Hepatocyte (in vitro differentiated cells): Measurements from ENCODE around the gene NDUFV2. TPM values are rescaled to one million over a fixed set of nuclear protein-coding genes. Genes with fewer than 3 reads are reported as not detected.

Experiments used
- DNase-seq: peaks from one replicate; pipeline ENCODE4 v3.0.0-alpha.2; 2016; ENCODE audit warnings: low spot score
- H2AFZ ChIP-seq: fragments of 200-600 bp; sonication (generic); 2 replicates; pipeline ENCODE4 v1.6.0; 2016; ENCODE audit warnings: antibody characterized with exemption, mild to moderate bottlenecking
- H3K27ac ChIP-seq: fragments of 200-600 bp; sonication (generic); 2 replicates; pipeline ENCODE4 v1.5.1; 2016; ENCODE audit warnings: mild to moderate bottlenecking
- H3K27me3 ChIP-seq: fragments of 200-600 bp; sonication (generic); 2 replicates; pipeline ENCODE4 v1.6.1; 2016
- H3K36me3 ChIP-seq: fragments of 200-600 bp; sonication (generic); replicated peaks from 2 replicates; pipeline ENCODE4 v1.5.1; 2016; ENCODE audit warnings: low read depth; ENCODE audit not compliant: insufficient read depth
- H3K4me1 ChIP-seq: fragments of 200-600 bp; sonication (generic); 2 replicates; pipeline ENCODE4 v1.5.1; 2016; ENCODE audit warnings: mild to moderate bottlenecking, moderate library complexity; ENCODE audit not compliant: insufficient read depth
- H3K4me2 ChIP-seq: fragments of 200-600 bp; sonication (generic); 2 replicates; pipeline ENCODE4 v1.6.0; 2016
- H3K4me3 ChIP-seq: fragments of 200-600 bp; sonication (generic); 2 replicates; pipeline ENCODE4 v1.5.1; 2016; ENCODE audit warnings: mild to moderate bottlenecking
- H3K79me2 ChIP-seq: fragments of 200-600 bp; sonication (generic); 2 replicates; pipeline ENCODE4 v1.6.0; 2017; ENCODE audit warnings: mild to moderate bottlenecking
- H3K9me2 ChIP-seq: fragments of 200-600 bp; sonication (generic); replicated peaks from 2 replicates; pipeline ENCODE4 v1.6.0; 2017; ENCODE audit warnings: mild to moderate bottlenecking; ENCODE audit not compliant: insufficient read depth
- H3K9me3 ChIP-seq: fragments of 200-600 bp; sonication (generic); 2 replicates; pipeline ENCODE4 v1.5.1; 2016; ENCODE audit warnings: low read depth, mild to moderate bottlenecking
- H4K20me1 ChIP-seq: fragments of 200-600 bp; sonication (generic); 2 replicates; pipeline ENCODE4 v1.6.0; 2016; ENCODE audit warnings: mild to moderate bottlenecking; ENCODE audit not compliant: insufficient read depth, poor library complexity, severe bottlenecking
- CTCF ChIP-seq: fragments of 200-600 bp; sonication (generic); IDR thresholded peaks from 2 replicates; pipeline ENCODE4 v1.5.1; 2016; ENCODE audit warnings: antibody characterized with exemption, mild to moderate bottlenecking; ENCODE audit not compliant: poor library complexity
- EZH2 ChIP-seq: fragments of 200-600 bp; sonication (generic); IDR thresholded peaks from 2 replicates; pipeline ENCODE4 v1.6.1; 2016; ENCODE audit warnings: antibody characterized with exemption, mild to moderate bottlenecking, borderline replicate concordance
- EZH2phosphoT487 ChIP-seq: fragments of 200-600 bp; sonication (generic); IDR thresholded peaks from one replicate; pipeline ENCODE4 v1.6.1; 2018; ENCODE audit warnings: antibody characterized with exemption, mild to moderate bottlenecking, low read depth, moderate library complexity; ENCODE audit not compliant: unreplicated experiment, severe bottlenecking
- WGBS: methylation state at CpG from one replicate; pipeline ENCODE4 v1.1.6; 2016; ENCODE audit warnings: low lambda C conversion rate; ENCODE audit errors: missing lambda C conversion rate; 5-methylcytosine and 5-hydroxymethylcytosine counted together
- polyA plus RNA-seq: library from polyadenylated mRNA; unstranded; fragments of >200 nt; fragmentation: Nextera tagmentation; extraction: Ambion mirVana; gene quantifications from 2 replicates; pipeline ENCODE4 v1.2.1, GENCODE V29; 2016
- total RNA-seq: library from RNA; depleted of rRNA; stranded (reverse); fragments of >200 nt; gene quantifications from 2 replicates; pipeline ENCODE4 v1.2.3, GENCODE V29; 2014

NDUFV2 gene
- total and polyA plus RNA-seq, 2 experiments from 2014 or later: 178 to 238 TPM

- TF ChIP-seq EZH2phosphoT487: no peak
- TF ChIP-seq EZH2: no peak
- no peak for TF ChIP-seq CTCF
- no peaks in the 10 kb centered on the region for H3K36me3 ChIP-seq
- H4K20me1 ChIP-seq: no peaks in the 10 kb centered on the region
- no peaks in the 10 kb centered on the region for H3K9me2 ChIP-seq
- H3K4me1 ChIP-seq: no peaks in the 10 kb centered on the region
- 100% methylated on average over 1 of the region's 1 CpG for WGBS
- no peaks in the 10 kb centered on the region for H3K9me3 ChIP-seq
- H3K27me3 ChIP-seq: no peaks in the 10 kb centered on the region
- H3K4me2 ChIP-seq: no peak overlapping the region
- H3K27ac ChIP-seq: no peak overlapping the region
- H3K4me3 ChIP-seq: no peak overlapping the region
- H2AFZ ChIP-seq: no peak overlapping the region
- no peaks in the 10 kb centered on the region for H3K79me2 ChIP-seq
- no peak for DNase-seq
These were observed 46.9 kb upstream of the NDUFV2 start for GRCh38 chr18:9055626-9056025.

- Histone ChIP-seq H3K36me3 (no peaks in the 10 kb centered on the region), H2AFZ (no peak overlapping the region)
These were observed 44.9 kb upstream of the NDUFV2 start for GRCh38 chr18:9057646-9058045.

GRCh38 chr18:9058406-9058805, 44.1 kb upstream of the NDUFV2 start:
- Histone ChIP-seq H3K4me1 (no peaks in the 10 kb centered on the region), H3K4me2 (no peak overlapping the region), H3K36me3 (no peaks in the 10 kb centered on the region), H3K27me3 (no peaks in the 10 kb centered on the region), H3K9me2 (no peaks in the 10 kb centered on the region), H2AFZ (no peak overlapping the region), H3K9me3 (no peaks in the 10 kb centered on the region), H4K20me1 (no peaks in the 10 kb centered on the region), H3K27ac (no peak overlapping the region), H3K4me3 (no peak overlapping the region), H3K79me2 (no peaks in the 10 kb centered on the region)
- TF ChIP-seq CTCF (no peak), EZH2phosphoT487 (no peak), EZH2 (no peak)
- no peak for DNase-seq
- 36% methylated on average over 4 of the region's 4 CpGs for WGBS

More at GRCh38 chr18:9057646-9058045, 44.9 kb upstream of the NDUFV2 start:
- Histone ChIP-seq H3K4me3 (no peak overlapping the region), H3K79me2 (no peaks in the 10 kb centered on the region), H3K4me2 (no peak overlapping the region), H3K27me3 (no peaks in the 10 kb centered on the region), H3K4me1 (no peaks in the 10 kb centered on the region), H3K27ac (no peak overlapping the region), H3K9me2 (no peaks in the 10 kb centered on the region), H4K20me1 (no peaks in the 10 kb centered on the region), H3K9me3 (no peaks in the 10 kb centered on the region)
- WGBS: over 99% methylated on average over 3 of the region's 3 CpGs
- DNase-seq: no peak
- TF ChIP-seq CTCF: no peak
- TF ChIP-seq EZH2phosphoT487: no peak
- TF ChIP-seq EZH2: no peak

DNA sequence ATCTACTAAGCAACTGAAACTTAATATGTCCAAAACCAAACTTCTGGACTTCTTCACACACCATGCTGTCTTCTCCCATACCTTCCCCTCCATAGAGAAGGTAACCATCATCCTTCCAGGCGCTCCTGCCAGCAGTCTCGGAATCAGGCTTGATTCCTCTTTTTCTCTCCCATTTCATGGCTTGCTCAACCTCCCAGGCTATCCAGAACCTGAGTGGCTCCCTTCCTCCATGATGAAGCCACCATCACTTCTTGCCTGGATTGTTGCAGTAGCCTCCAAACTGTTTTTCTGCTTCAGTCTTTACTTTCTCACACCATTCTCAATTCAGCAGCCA, 40.1 kb upstream of the NDUFV2 start:
- H3K36me3 ChIP-seq: no peaks in the 10 kb centered on the region
- no peak overlapping the region for H2AFZ ChIP-seq
- no peaks in the 10 kb centered on the region for H3K4me1 ChIP-seq
- H3K27me3 ChIP-seq: no peaks in the 10 kb centered on the region
- no peaks in the 10 kb centered on the region for H3K9me2 ChIP-seq
- H3K79me2 ChIP-seq: no peaks in the 10 kb centered on the region
- H3K4me3 ChIP-seq: no peak overlapping the region
- H3K4me2 ChIP-seq: no peak overlapping the region
- WGBS: 93% methylated on average over 2 of the region's 2 CpGs
- no peak for DNase-seq
- H4K20me1 ChIP-seq: no peaks in the 10 kb centered on the region
- TF ChIP-seq EZH2phosphoT487: no peak
- no peak overlapping the region for H3K27ac ChIP-seq
- H3K9me3 ChIP-seq: no peaks in the 10 kb centered on the region
